ENCODE measurements around the gene CDH24. TPM values are rescaled to one million over a fixed set of nuclear protein-coding genes. Genes with fewer than 3 reads are reported as not detected.

The CDH24 gene
- total and polyA plus RNA-seq, 2 of the 13 experiments (the other 11 are each of a cell fraction or from before 2014, with no cell fraction given): 0.69 to 0.99 TPM

- TF ChIP-seq ZNF556 (CRISPR knock-in tag; IDR thresholded peaks at IDR 0.05; ENCODE audit: borderline replicate concordance) (peak; percentile 43; the same call in 1 of the 2 replicates), SP1 (IDR thresholded peaks at IDR 0.05) (no peak), SP1 (CRISPR knock-in tag; IDR thresholded peaks at IDR 0.05) (peak; percentile 71; the same call in 1 of the 2 replicates), ZBTB20 (CRISPR knock-in tag; IDR thresholded peaks at IDR 0.05; ENCODE audit: borderline replicate concordance, low read depth) (peak; percentile 75; the same call in 1 of the 2 replicates), DR1 (CRISPR knock-in tag; IDR thresholded peaks at IDR 0.05) (no peak)
- TF ChIP-seq, protein P1, sequence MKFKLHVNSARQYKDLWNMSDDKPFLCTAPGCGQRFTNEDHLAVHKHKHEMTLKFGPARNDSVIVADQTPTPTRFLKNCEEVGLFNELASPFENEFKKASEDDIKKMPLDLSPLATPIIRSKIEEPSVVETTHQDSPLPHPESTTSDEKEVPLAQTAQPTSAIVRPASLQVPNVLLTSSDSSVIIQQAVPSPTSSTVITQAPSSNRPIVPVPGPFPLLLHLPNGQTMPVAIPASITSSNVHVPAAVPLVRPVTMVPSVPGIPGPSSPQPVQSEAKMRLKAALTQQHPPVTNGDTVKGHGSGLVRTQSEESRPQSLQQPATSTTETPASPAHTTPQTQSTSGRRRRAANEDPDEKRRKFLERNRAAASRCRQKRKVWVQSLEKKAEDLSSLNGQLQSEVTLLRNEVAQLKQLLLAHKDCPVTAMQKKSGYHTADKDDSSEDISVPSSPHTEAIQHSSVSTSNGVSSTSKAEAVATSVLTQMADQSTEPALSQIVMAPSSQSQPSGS (CRISPR knock-in tag; IDR thresholded peaks at IDR 0.05): peak; percentile 85
Observed at GRCh38 chr14:23068789-23069412, 11.6 kb upstream of the CDH24 start (continued).

- H2AFZ ChIP-seq (ENCODE audit: low read length): no peak overlapping the region
- no peak overlapping the region for H3K27ac ChIP-seq (ENCODE audit: extremely low read length, insufficient read depth, low read length)
- POLR2A ChIA-PET: interaction anchor here (0.8 to 2.0 kb wide), 27 partner anchors 9 to 302 kb away, joined by 3 to 80 read pairs (median 5); partner anchors contain the start of genes ACIN1, AJUBA, BCL2L2 and C14orf119
- H3K4me2 ChIP-seq (ENCODE audit: low read depth, low read length): peak overlapping the region; percentile 21; the same call in 1 of the 2 replicates
- in situ Hi-C loops (cut with HindIII; ENCODE audit: extremely low pct_ligation_motif_present, low pct_unique_long_range_greater_than_20kb) (loop anchor here (5.0 kb wide), 1 partner anchor 39 kb away; no protein-coding TSS in a partner anchor), intact Hi-C loops (cut with micrococcal nuclease; ENCODE audit: unreplicated experiment) (loop anchor here (2.0 kb wide), 1 partner anchor 119 kb away; no protein-coding TSS in a partner anchor)
- H3K27me3 ChIP-seq (ENCODE audit: control insufficient read depth in 1 of 2, insufficient read depth in 2 of 2, low read length in 2 of 2): no peaks in the 10 kb centered on the region; a peak in 1 of 5 replicates
- ATAC-seq: 0 out of 3 replicates have a peak, but pooled peaks have one; percentile 2
- FAIRE-seq: no peak
- 89% methylated on average over 14 of the region's 14 CpGs for WGBS (ENCODE audit: low lambda C conversion rate)
- no TSS peak for BruUV-seq (replicated peaks)
- CTCF ChIA-PET (ENCODE audit: low intra/inter-chr PET ratio, low total read pairs): interaction anchor here (0.6 to 4.5 kb wide), 16 partner anchors 10 to 511 kb away, joined by 3 to 34 read pairs (median 7); partner anchors contain the start of genes ACIN1, C14orf119 and CDH24
- peaks cover 50 to 76% of the 10 kb centered on the region in 2 experiments for H3K36me3 ChIP-seq (replicated peaks in 1 of 2; ENCODE audit: control insufficient read depth in 1 of 2, insufficient read depth in 2 of 2, low read length in 2 of 2)
- H3K9me3 ChIP-seq (ENCODE audit: low read length): no peaks in the 10 kb centered on the region
- H3K4me3 ChIP-seq (replicated peaks in 1 of 3; ENCODE audit: insufficient read depth in 1 of 3, low read depth in 2 of 3, low read length in 3 of 3): no peak overlapping the region
- H3K9ac ChIP-seq (ENCODE audit: insufficient read depth, low read depth, low read length): no peak overlapping the region
- peaks cover 12% of the 10 kb centered on the region for H4K20me1 ChIP-seq (ENCODE audit: insufficient read depth, low read length)
- H3K4me1 ChIP-seq (ENCODE audit: insufficient read depth, low read length): peaks cover 42% of the 10 kb centered on the region
- H3K79me2 ChIP-seq (ENCODE audit: insufficient read depth, low read length): peaks cover 45% of the 10 kb centered on the region
- no peak for DNase-seq (ENCODE audit: low spot score)
- 0 out of 2 replicates have a peak, but pooled peaks have one; percentile 13 for TF ChIP-seq ZNF839 (CRISPR knock-in tag; IDR thresholded peaks at IDR 0.05; ENCODE audit: borderline replicate concordance)
- 0 out of 2 replicates have a peak, but pooled peaks have one; percentile 64 for TF ChIP-seq SSRP1 (CRISPR knock-in tag; IDR thresholded peaks at IDR 0.05)
- TF ChIP-seq NFYB (CRISPR knock-in tag; IDR thresholded peaks at IDR 0.05): peak; percentile 62
- TF ChIP-seq ZNF776 (CRISPR knock-in tag; IDR thresholded peaks at IDR 0.05): no peak
- TF ChIP-seq NONO (IDR thresholded peaks at IDR 0.05): no peak
- no peak; the same call in 1 of the 2 replicates for TF ChIP-seq NONO (CRISPR knock-in tag; conservative IDR thresholded peaks at IDR 0.05)
- TF ChIP-seq GTF2F1 (IDR thresholded peaks at IDR 0.05; ENCODE audit: low read length): 0 out of 2 replicates have a peak, but pooled peaks have one; percentile 43
- no peak for TF ChIP-seq RAD21 (CRISPR knock-in tag; IDR thresholded peaks at IDR 0.05)
- no peak for TF ChIP-seq ZBTB38 (CRISPR knock-in tag; IDR thresholded peaks at IDR 0.05)
- peak; percentile 42 for TF ChIP-seq POLR2G (IDR thresholded peaks at IDR 0.05; ENCODE audit: low read depth, low read length)
- peak; percentile 49; the same call in 1 of the 2 replicates for TF ChIP-seq POLR2AphosphoS5 (IDR thresholded peaks at IDR 0.05; ENCODE audit: low read depth, low read length)
- peak; percentile 67; the same call in 1 of the 2 replicates for TF ChIP-seq ZNF605 (CRISPR knock-in tag; IDR thresholded peaks at IDR 0.05)
- 0 out of 2 replicates have a peak, but pooled peaks have one; percentile 22 for TF ChIP-seq MXD1 (CRISPR knock-in tag; IDR thresholded peaks at IDR 0.05)
- TF ChIP-seq EP300 (IDR thresholded peaks at IDR 0.05; ENCODE audit: low read depth in 2 of 2, low read length in 2 of 2): no peak
- 0 out of 2 replicates have a peak, but pooled peaks have one; percentile 19 for TF ChIP-seq EP300 (CRISPR knock-in tag; IDR thresholded peaks at IDR 0.05; ENCODE audit: borderline replicate concordance)
Observed at GRCh38 chr14:23067847-23068788, 10.8 kb upstream of the CDH24 start.
